Muscle of arm (tissue), 12 donors: ENCODE results near the gene LRRC71. TPM values are rescaled to one million over a fixed set of nuclear protein-coding genes. Genes with fewer than 3 reads are reported as not detected.
A peak's percentile ranks its signal among the peaks of the same experiment; 100 is the strongest.

ENCODE experiments used
- DNase-seq: peaks from one replicate; pipeline ENCODE4 v3.0.0-alpha.2; 2013
- polyA plus RNA-seq, 12 donors: library from polyadenylated mRNA; unstranded; fragments of 120-200 nt; gene quantifications; one replicate each; pipeline ENCODE4 v1.2.1, GENCODE V29; 2013; ENCODE audit not compliant: insufficient read length in 12 of 12

Gene LRRC71
- polyA plus RNA-seq, 12 donors, result 0.38 to 1.9 (median 0.83) TPM; not detected in 2

DNA sequence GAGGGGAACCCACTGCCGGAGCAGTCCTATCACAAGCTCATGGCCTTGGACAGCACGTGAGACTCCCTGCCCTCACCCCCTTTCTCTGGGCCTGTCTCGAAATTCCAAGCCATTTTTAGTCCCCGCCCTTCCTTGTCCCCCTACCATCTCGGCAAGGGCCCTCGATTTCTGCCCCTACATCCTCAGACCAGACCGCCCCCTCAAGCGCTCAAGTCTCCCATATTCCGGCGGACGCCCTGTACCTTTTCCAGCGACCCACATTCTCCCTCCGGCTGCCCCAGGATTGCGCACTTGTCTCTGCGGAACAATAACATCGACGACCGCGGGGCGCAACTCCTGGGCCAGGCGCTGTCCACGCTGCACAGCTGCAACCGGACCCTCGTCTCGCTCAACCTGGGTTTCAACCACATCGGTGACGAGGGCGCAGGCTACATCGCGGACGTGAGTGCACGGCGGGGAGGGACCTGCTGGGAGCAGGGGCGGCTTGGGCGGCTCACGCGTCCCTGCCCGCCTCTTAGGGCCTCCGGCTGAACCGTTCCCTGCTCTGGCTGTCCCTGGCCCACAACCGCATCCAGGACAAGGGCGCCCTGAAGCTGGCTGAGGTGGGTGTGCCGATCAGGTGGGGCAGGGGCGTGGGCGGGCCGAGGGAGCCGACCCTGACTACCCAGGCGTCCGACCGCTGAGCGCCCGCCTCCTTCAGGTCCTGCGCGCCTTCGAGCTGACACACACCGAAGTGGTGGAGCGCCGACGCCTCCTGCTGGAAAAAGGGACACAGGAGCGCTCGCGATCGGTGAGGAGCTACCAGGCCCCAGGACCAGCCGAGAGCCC, 7.0 kb downstream of the LRRC71 start:
- peak; percentile 72 for DNase-seq

DNA sequence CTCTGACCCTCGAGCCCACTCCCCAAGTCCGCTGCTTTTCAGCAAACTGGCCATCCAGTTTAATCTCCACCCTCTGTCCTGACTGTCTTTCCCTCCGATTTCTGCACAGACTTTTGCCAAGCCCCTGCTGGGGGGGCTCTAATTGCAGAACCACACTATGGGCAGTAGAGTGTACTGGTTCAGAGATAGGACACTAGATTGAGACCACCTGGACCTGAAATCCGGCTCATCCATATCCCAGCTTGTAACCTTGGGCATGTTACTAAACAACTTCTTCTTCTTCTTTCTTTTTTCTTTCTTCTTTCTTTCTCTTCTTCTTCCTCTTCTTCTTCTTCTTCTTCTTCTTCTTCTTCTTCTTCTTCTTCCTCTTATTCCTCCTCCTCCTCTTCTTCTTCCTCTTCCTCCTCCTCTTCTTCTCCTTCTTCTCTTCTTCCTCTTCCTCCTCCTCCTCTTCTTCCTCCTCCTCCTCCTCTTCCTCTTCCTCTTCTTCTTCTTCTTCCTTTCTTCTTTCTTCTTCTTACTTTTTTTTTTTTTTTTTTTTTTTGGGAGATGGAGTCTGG, 7.7 kb downstream of the LRRC71 start:
- no peak for DNase-seq

- no peak for DNase-seq
Observed at GRCh38 chr1:156929596-156930238, 9.3 kb downstream of the LRRC71 start.

- DNase-seq, result no peak
Observed at GRCh38 chr1:156930483-156930882, 10.1 kb downstream of the LRRC71 start.

DNA sequence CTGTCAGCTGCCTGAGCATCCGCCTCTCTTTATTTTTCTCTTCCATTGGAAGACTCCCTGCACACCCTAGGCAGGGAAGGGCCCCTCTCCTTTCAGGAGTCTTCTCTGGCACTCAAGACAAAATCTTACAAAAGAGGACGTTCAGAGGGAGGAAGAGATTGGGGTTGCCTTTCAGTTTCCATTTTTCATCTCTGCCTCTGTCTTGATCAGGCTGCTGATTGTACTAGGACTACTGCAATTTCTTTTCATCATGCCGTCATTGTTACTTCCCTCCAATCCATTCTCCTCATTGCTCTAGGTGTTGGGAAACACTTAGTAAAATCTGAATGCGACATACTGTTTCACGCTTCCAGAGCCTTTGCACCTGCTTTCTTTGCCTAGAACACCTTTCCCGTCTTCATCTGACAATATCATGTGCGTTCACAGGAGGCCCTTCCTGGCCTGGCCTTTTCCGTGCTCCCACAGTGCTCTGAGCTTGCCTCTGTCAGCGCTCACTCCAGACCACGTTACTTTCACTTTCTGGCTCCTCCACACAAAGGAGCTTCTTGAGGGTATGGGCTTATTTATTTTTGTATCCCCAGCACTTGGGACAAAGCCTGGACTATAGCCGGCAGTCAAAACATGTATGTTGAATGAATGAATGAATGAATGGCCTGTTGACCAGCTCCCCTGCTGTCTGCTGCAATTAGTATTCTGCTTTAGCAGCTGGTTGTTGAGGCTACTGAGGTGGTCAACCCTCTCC, 10.9 kb downstream of the LRRC71 start:
- no peak for DNase-seq

GRCh38 chr1:156931974-156932710, 11.7 kb downstream of the LRRC71 start:
- no peak for DNase-seq

GRCh38 chr1:156933136-156933535, 12.7 kb downstream of the LRRC71 start:
- no peak for DNase-seq

GRCh38 chr1:156935505-156936128, 15.2 kb downstream of the LRRC71 start:
- no peak for DNase-seq

GRCh38 chr1:156936191-156936590, 15.8 kb downstream of the LRRC71 start:
- no peak for DNase-seq

- DNase-seq, result no peak
Observed at GRCh38 chr1:156936721-156937220, 16.3 kb downstream of the LRRC71 start.

GRCh38 chr1:156937883-156938282, 17.5 kb downstream of the LRRC71 start:
- DNase-seq, result no peak

- no peak for DNase-seq
Observed at GRCh38 chr1:156938813-156939212, 18.4 kb downstream of the LRRC71 start.

GRCh38 chr1:156939786-156940334, 19.4 kb downstream of the LRRC71 start:
- no peak for DNase-seq

GRCh38 chr1:156941675-156942074, 21.2 kb downstream of the LRRC71 start:
- DNase-seq, result no peak

- DNase-seq, result no peak
Observed at GRCh38 chr1:156942176-156942575, 21.7 kb downstream of the LRRC71 start.

GRCh38 chr1:156942576-156942975, 22.1 kb downstream of the LRRC71 start:
- no peak for DNase-seq

- DNase-seq, result no peak
Observed at GRCh38 chr1:156943756-156944155, 23.3 kb downstream of the LRRC71 start.

- no peak for DNase-seq
Observed at GRCh38 chr1:156944268-156944667, 23.8 kb downstream of the LRRC71 start.

GRCh38 chr1:156944848-156945247, 24.4 kb downstream of the LRRC71 start:
- no peak for DNase-seq

GRCh38 chr1:156945881-156946661, 25.6 kb downstream of the LRRC71 start:
- DNase-seq, result no peak
